Progenitor cell of endocrine pancreas (in vitro differentiated cells): ENCODE results near the gene FARS2. TPM values are rescaled to one million over a fixed set of nuclear protein-coding genes. Genes with fewer than 3 reads are reported as not detected.

Source experiments
- DNase-seq: peaks from one replicate; pipeline ENCODE4 v3.0.0; 2021; ENCODE audit warnings: low spot score; ENCODE audit not compliant: unreplicated experiment
- H3K27ac Mint-ChIP-seq: 2 replicates; pipeline ENCODE4 v1.8.0; 2021; ENCODE audit warnings: mild to moderate bottlenecking, moderate library complexity, mixed read lengths
- H3K27me3 Mint-ChIP-seq: 2 replicates; pipeline ENCODE4 v1.8.0; 2021; ENCODE audit warnings: mixed read lengths
- H3K36me3 Mint-ChIP-seq: 2 replicates; pipeline ENCODE4 v1.8.0; 2022; ENCODE audit warnings: mixed read lengths; ENCODE audit not compliant: insufficient read depth
- H3K4me1 Mint-ChIP-seq: 2 replicates; pipeline ENCODE4 v1.8.0; 2021; ENCODE audit warnings: low read depth, mixed read lengths
- H3K4me3 Mint-ChIP-seq: 2 replicates; pipeline ENCODE4 v1.8.0; 2021; ENCODE audit warnings: low read depth, mild to moderate bottlenecking, moderate library complexity, mixed read lengths
- H3K9me3 Mint-ChIP-seq: 2 replicates; pipeline ENCODE4 v1.8.0; 2021; ENCODE audit warnings: low read depth, mixed read lengths
- total RNA-seq: library from RNA; stranded (reverse); gene quantifications from 2 replicates; pipeline ENCODE4 v1.2.1, GENCODE V29; 2021
- TF ChIP-seq, protein P1 (sequence below): fragments of 200-600 bp; sonication (generic); IDR thresholded peaks from one replicate; pipeline ENCODE4 v1.5.0; 2021; ENCODE audit warnings: antibody characterized with exemption, mild to moderate bottlenecking; ENCODE audit not compliant: unreplicated experiment

FARS2 gene
- total RNA-seq, 1 donor from 2014 or later: 20.8 TPM

DNA sequence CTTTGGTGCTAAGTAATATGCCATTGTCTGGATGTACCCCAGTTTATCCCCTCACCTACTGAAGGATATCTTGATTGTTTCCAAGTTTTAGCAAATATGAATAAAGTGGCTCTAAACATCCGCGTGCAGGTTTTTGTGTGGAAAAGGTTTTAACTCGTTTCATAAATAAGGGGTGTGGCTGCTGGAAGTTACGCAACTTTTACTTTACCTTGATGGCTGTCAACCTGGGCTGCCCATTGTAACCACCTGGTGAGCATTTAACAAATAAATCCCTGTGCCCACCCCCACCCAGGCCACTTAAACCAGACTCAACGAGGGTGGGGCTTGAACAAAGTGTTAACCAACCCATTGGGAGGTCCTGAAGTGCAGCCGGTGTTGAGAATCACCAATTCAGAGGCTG, 557.6 kb downstream of the FARS2 start:
- Mint-ChIP-seq H3K9me3 (peaks cover 3% of the 10 kb centered on the region), H3K4me3 (no peak overlapping the region), H3K4me1 (no peaks in the 10 kb centered on the region), H3K27ac (no peak overlapping the region), H3K36me3 (no peaks in the 10 kb centered on the region), H3K27me3 (no peaks in the 10 kb centered on the region)
- no peak for DNase-seq
- TF ChIP-seq, protein P1, sequence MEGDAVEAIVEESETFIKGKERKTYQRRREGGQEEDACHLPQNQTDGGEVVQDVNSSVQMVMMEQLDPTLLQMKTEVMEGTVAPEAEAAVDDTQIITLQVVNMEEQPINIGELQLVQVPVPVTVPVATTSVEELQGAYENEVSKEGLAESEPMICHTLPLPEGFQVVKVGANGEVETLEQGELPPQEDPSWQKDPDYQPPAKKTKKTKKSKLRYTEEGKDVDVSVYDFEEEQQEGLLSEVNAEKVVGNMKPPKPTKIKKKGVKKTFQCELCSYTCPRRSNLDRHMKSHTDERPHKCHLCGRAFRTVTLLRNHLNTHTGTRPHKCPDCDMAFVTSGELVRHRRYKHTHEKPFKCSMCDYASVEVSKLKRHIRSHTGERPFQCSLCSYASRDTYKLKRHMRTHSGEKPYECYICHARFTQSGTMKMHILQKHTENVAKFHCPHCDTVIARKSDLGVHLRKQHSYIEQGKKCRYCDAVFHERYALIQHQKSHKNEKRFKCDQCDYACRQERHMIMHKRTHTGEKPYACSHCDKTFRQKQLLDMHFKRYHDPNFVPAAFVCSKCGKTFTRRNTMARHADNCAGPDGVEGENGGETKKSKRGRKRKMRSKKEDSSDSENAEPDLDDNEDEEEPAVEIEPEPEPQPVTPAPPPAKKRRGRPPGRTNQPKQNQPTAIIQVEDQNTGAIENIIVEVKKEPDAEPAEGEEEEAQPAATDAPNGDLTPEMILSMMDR: no peak

Other genes with a start within 250 kb of the FARS2 start
- 0.07 TPM in 1 of 2 replicates, not detected in the other for gene PPP1R3G, start 176.2 kb upstream of the FARS2 start, total RNA-seq
- gene LYRM4, start 563 bp upstream of the FARS2 start, total RNA-seq: 34.4 and 34.5 TPM in 2 replicates